GM23338 (cell line): ENCODE data around the gene CBARP. TPM values are rescaled to one million over a fixed set of nuclear protein-coding genes. Genes with fewer than 3 reads are reported as not detected.
A peak's percentile ranks its signal among the peaks of the same experiment; 100 is the strongest.

Source experiments
- ATAC-seq: fragments of 200-7000 bp; cut with Tn5 transposase; 3 replicates; pipeline ENCODE4 v1.9.1; 2020
- DNase-seq: peaks from one replicate; pipeline ENCODE4 v3.0.0-alpha.2; 2015; ENCODE audit warnings: low spot score
- H2AFZ ChIP-seq: fragments of 200-600 bp; sonication (generic); 2 replicates; pipeline ENCODE4 v1.8.0; 2016; ENCODE audit warnings: antibody characterized with exemption, mild to moderate bottlenecking, moderate library complexity
- H3F3A ChIP-seq: fragments of 200-600 bp; sonication (generic); replicated peaks from 2 replicates; pipeline ENCODE4 v1.8.0; 2017; ENCODE audit warnings: antibody characterized with exemption, mixed run types, low read depth
- H3K27ac ChIP-seq: fragments of 200-600 bp; sonication (generic); 2 replicates; pipeline ENCODE4 v1.6.1; 2016; ENCODE audit warnings: low read depth
- H3K27me3 ChIP-seq: fragments of 200-600 bp; sonication (generic); 2 replicates; pipeline ENCODE4 v1.8.0; 2016; ENCODE audit warnings: mild to moderate bottlenecking, mixed run types, moderate library complexity; ENCODE audit not compliant: insufficient read depth
- H3K36me3 ChIP-seq: fragments of 200-600 bp; sonication (generic); 2 replicates; pipeline ENCODE4 v1.8.0; 2016; ENCODE audit warnings: mild to moderate bottlenecking; ENCODE audit not compliant: insufficient read depth
- H3K4me1 ChIP-seq: fragments of 200-600 bp; sonication (generic); 2 replicates; pipeline ENCODE4 v1.8.0; 2016; ENCODE audit warnings: mild to moderate bottlenecking, moderate library complexity; ENCODE audit not compliant: insufficient read depth
- H3K4me2 ChIP-seq: fragments of 200-600 bp; sonication (generic); 2 replicates; pipeline ENCODE4 v1.7.1; 2017; ENCODE audit warnings: mixed run types
- H3K4me3 ChIP-seq: fragments of 200-600 bp; sonication (generic); 2 replicates; pipeline ENCODE4 v1.6.1; 2016; ENCODE audit warnings: mixed run types
- H3K79me2 ChIP-seq: fragments of 200-600 bp; sonication (generic); replicated peaks from 2 replicates; pipeline ENCODE4 v1.8.0; 2017; ENCODE audit warnings: mild to moderate bottlenecking; ENCODE audit not compliant: insufficient read depth
- H3K9me2 ChIP-seq: fragments of 200-600 bp; sonication (generic); 2 replicates; pipeline ENCODE4 v1.8.0; 2017; ENCODE audit not compliant: insufficient read depth
- H4K20me1 ChIP-seq: fragments of 200-600 bp; sonication (generic); replicated peaks from 2 replicates; pipeline ENCODE4 v1.8.0; 2017; ENCODE audit warnings: mild to moderate bottlenecking; ENCODE audit not compliant: insufficient read depth
- H3K27ac Mint-ChIP-seq: 2 replicates; pipeline ENCODE4 v1.8.0; 2020; ENCODE audit warnings: inconsistent platforms, mild to moderate bottlenecking, moderate library complexity, mixed read lengths
- H3K27me3 Mint-ChIP-seq: 3 replicates; pipeline ENCODE4 v1.8.0; 2022; ENCODE audit warnings: low read depth, mild to moderate bottlenecking, moderate library complexity, mixed read lengths, inconsistent platforms; ENCODE audit not compliant: insufficient read depth, poor library complexity
- H3K36me3 Mint-ChIP-seq: 3 replicates; pipeline ENCODE4 v1.8.0; 2021; ENCODE audit warnings: low read depth, mild to moderate bottlenecking, inconsistent platforms, moderate library complexity, mixed read lengths
- H3K4me1 Mint-ChIP-seq: 3 replicates; pipeline ENCODE4 v1.8.0; 2020; ENCODE audit warnings: mild to moderate bottlenecking, inconsistent platforms, mixed read lengths
- H3K4me3 Mint-ChIP-seq: 3 replicates; pipeline ENCODE4 v1.8.0; 2021; ENCODE audit warnings: moderate library complexity, mild to moderate bottlenecking, inconsistent platforms, mixed read lengths
- H3K9me3 Mint-ChIP-seq: 3 replicates; pipeline ENCODE4 v1.8.0; 2020; ENCODE audit warnings: moderate library complexity, mild to moderate bottlenecking, inconsistent platforms, mixed read lengths
- CREB1 ChIP-seq: fragments of 250-450 bp; sonication (Bioruptor Pico); IDR thresholded peaks from 2 replicates; pipeline ENCODE4 v1.5.0; 2020; ENCODE audit warnings: low read depth, mild to moderate bottlenecking, moderate library complexity
- EZH2 ChIP-seq: fragments of 200-600 bp; sonication (generic); IDR thresholded peaks from one replicate; pipeline ENCODE4 v1.8.0; 2017; ENCODE audit warnings: antibody characterized with exemption, mild to moderate bottlenecking, low read depth; ENCODE audit not compliant: unreplicated experiment
- EZH2phosphoT487 ChIP-seq: fragments of 200-600 bp; sonication (generic); IDR thresholded peaks from one replicate; pipeline ENCODE4 v1.8.1; 2018; ENCODE audit warnings: antibody characterized with exemption; ENCODE audit not compliant: unreplicated experiment
- JUNB ChIP-seq: IDR thresholded peaks from one replicate; pipeline ENCODE4 v1.6.1; 2016; ENCODE audit warnings: antibody characterized with exemption; ENCODE audit not compliant: unreplicated experiment
- NANOG ChIP-seq: IDR thresholded peaks from 2 replicates; pipeline ENCODE4 v1.6.1; 2016; ENCODE audit warnings: antibody characterized with exemption, borderline replicate concordance
- POLR2AphosphoS5 ChIP-seq: IDR thresholded peaks from 2 replicates; pipeline ENCODE4 v1.6.1; 2016; ENCODE audit warnings: antibody characterized with exemption, low read depth
- STAT1 ChIP-seq: IDR thresholded peaks from one replicate; pipeline ENCODE4 v1.6.1; 2016; ENCODE audit warnings: antibody characterized with exemption; ENCODE audit not compliant: unreplicated experiment
- ZNF114 ChIP-seq: fragments of 250-450 bp; sonication (Bioruptor Pico); IDR thresholded peaks from 2 replicates; pipeline ENCODE4 v1.5.0; 2020; ENCODE audit warnings: mild to moderate bottlenecking, moderate library complexity
- ZNF331 ChIP-seq: fragments of 250-450 bp; sonication (Bioruptor Pico); IDR thresholded peaks from 2 replicates; pipeline ENCODE4 v1.5.0; 2020; ENCODE audit warnings: low read depth, mild to moderate bottlenecking, moderate library complexity
- ZNF462 ChIP-seq: fragments of 250-450 bp; sonication (Bioruptor Pico); IDR thresholded peaks from 2 replicates; pipeline ENCODE4 v1.5.0; 2020; ENCODE audit warnings: mild to moderate bottlenecking, moderate library complexity
- polyA plus RNA-seq: library from polyadenylated mRNA; unstranded; fragments of >200 nt; fragmentation: Nextera tagmentation; extraction: Ambion mirVana; gene quantifications from 2 replicates; pipeline ENCODE4 v1.2.1, GENCODE V29; 2016
- total RNA-seq: library from RNA; depleted of rRNA; stranded (reverse); fragments of >200 nt; shearing (Covaris generic); gene quantifications from 2 replicates; pipeline ENCODE4 v1.2.3, GENCODE V29; 2014
- TF ChIP-seq, protein P1 (sequence below): IDR thresholded peaks from 2 replicates; pipeline ENCODE4 v1.6.1; 2016; ENCODE audit warnings: antibody characterized with exemption
- TF ChIP-seq, protein P2 (sequence below), 2 experiments: fragments of 200-600 bp in 1 of 2; sonication (generic) in 1 of 2; conservative IDR thresholded peaks; 2 replicates each; pipeline versions ENCODE4 v1.5.1 to v1.6.1; 2016 to 2017; ENCODE audit warnings: antibody characterized with exemption in 2 of 2, low read depth in 2 of 2, mild to moderate bottlenecking in 2 of 2, moderate library complexity in 1 of 2
- TF ChIP-seq, protein P3 (sequence below): IDR thresholded peaks from one replicate; pipeline ENCODE4 v1.6.1; 2018; ENCODE audit warnings: antibody characterized with exemption; ENCODE audit not compliant: unreplicated experiment

The CBARP gene
- total and polyA plus RNA-seq, 2 experiments from 2014 or later = 2.0 to 14.1 TPM

GRCh38 chr19:1240925-1241324 lies 3.1 kb upstream of the CBARP start:
- Mint-ChIP-seq H3K4me3 (peak overlapping the region; percentile 86), H3K27ac (no peak overlapping the region), H3K27me3 (peaks cover 11% of the 10 kb centered on the region), H3K9me3 (no peaks in the 10 kb centered on the region; the same call in 2 of the 3 replicates), H3K36me3 (no peaks in the 10 kb centered on the region; the same call in 2 of the 3 replicates), H3K4me1 (peaks cover 20% of the 10 kb centered on the region)
- no peaks in the 10 kb centered on the region for H3K36me3 ChIP-seq
- no peak overlapping the region for H3K27ac ChIP-seq
- TF ChIP-seq STAT1 (no peak), JUNB (no peak), EZH2phosphoT487 (no peak), POLR2AphosphoS5 (no peak), NANOG (no peak), ZNF462 (CRISPR knock-in tag) (no peak), ZNF331 (CRISPR knock-in tag) (no peak), CREB1 (CRISPR knock-in tag) (no peak), ZNF114 (CRISPR knock-in tag) (no peak), EZH2 (no peak)
- TF ChIP-seq, protein P1, sequence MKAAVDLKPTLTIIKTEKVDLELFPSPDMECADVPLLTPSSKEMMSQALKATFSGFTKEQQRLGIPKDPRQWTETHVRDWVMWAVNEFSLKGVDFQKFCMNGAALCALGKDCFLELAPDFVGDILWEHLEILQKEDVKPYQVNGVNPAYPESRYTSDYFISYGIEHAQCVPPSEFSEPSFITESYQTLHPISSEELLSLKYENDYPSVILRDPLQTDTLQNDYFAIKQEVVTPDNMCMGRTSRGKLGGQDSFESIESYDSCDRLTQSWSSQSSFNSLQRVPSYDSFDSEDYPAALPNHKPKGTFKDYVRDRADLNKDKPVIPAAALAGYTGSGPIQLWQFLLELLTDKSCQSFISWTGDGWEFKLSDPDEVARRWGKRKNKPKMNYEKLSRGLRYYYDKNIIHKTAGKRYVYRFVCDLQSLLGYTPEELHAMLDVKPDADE = no peak
- TF ChIP-seq, protein P2, sequence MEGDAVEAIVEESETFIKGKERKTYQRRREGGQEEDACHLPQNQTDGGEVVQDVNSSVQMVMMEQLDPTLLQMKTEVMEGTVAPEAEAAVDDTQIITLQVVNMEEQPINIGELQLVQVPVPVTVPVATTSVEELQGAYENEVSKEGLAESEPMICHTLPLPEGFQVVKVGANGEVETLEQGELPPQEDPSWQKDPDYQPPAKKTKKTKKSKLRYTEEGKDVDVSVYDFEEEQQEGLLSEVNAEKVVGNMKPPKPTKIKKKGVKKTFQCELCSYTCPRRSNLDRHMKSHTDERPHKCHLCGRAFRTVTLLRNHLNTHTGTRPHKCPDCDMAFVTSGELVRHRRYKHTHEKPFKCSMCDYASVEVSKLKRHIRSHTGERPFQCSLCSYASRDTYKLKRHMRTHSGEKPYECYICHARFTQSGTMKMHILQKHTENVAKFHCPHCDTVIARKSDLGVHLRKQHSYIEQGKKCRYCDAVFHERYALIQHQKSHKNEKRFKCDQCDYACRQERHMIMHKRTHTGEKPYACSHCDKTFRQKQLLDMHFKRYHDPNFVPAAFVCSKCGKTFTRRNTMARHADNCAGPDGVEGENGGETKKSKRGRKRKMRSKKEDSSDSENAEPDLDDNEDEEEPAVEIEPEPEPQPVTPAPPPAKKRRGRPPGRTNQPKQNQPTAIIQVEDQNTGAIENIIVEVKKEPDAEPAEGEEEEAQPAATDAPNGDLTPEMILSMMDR (conservative IDR thresholded peaks at IDR 0.05; ENCODE audit: low read depth in 2 of 2) = no peak
- TF ChIP-seq, protein P3, sequence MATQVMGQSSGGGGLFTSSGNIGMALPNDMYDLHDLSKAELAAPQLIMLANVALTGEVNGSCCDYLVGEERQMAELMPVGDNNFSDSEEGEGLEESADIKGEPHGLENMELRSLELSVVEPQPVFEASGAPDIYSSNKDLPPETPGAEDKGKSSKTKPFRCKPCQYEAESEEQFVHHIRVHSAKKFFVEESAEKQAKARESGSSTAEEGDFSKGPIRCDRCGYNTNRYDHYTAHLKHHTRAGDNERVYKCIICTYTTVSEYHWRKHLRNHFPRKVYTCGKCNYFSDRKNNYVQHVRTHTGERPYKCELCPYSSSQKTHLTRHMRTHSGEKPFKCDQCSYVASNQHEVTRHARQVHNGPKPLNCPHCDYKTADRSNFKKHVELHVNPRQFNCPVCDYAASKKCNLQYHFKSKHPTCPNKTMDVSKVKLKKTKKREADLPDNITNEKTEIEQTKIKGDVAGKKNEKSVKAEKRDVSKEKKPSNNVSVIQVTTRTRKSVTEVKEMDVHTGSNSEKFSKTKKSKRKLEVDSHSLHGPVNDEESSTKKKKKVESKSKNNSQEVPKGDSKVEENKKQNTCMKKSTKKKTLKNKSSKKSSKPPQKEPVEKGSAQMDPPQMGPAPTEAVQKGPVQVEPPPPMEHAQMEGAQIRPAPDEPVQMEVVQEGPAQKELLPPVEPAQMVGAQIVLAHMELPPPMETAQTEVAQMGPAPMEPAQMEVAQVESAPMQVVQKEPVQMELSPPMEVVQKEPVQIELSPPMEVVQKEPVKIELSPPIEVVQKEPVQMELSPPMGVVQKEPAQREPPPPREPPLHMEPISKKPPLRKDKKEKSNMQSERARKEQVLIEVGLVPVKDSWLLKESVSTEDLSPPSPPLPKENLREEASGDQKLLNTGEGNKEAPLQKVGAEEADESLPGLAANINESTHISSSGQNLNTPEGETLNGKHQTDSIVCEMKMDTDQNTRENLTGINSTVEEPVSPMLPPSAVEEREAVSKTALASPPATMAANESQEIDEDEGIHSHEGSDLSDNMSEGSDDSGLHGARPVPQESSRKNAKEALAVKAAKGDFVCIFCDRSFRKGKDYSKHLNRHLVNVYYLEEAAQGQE = no peak
- H3K4me2 ChIP-seq = peak overlapping the region; percentile 89
- peaks cover 7% of the 10 kb centered on the region for H3K79me2 ChIP-seq
- peak overlapping the region; percentile 74; the same call in 1 of the 2 replicates for H2AFZ ChIP-seq
- H4K20me1 ChIP-seq = peaks cover 3% of the 10 kb centered on the region; the same call in 1 of the 2 replicates
- ATAC-seq (no peak), DNase-seq (no peak)
- H3K27me3 ChIP-seq = no peaks in the 10 kb centered on the region
- peaks cover 37% of the 10 kb centered on the region for H3F3A ChIP-seq
- H3K4me3 ChIP-seq = peak overlapping the region; percentile 95
- peaks cover 15% of the 10 kb centered on the region; the same call in 1 of the 2 replicates for H3K4me1 ChIP-seq
- no peaks in the 10 kb centered on the region for H3K9me2 ChIP-seq
